GM12873 (cell line): ENCODE results near the gene ZCCHC3.

Source experiments
- TF ChIP-seq, protein P1 (sequence below): IDR thresholded peaks from 2 replicates; pipeline ENCODE4 v1.5.1; 2012; ENCODE audit warnings: low read depth, mild to moderate bottlenecking, moderate library complexity, low read length, control low read depth; ENCODE audit not compliant: insufficient read depth; ENCODE audit errors: missing control alignments

ZCCHC3 gene

GRCh38 chr20:263701-264100 lies 33.7 kb upstream of the ZCCHC3 start:
- TF ChIP-seq, protein P1, sequence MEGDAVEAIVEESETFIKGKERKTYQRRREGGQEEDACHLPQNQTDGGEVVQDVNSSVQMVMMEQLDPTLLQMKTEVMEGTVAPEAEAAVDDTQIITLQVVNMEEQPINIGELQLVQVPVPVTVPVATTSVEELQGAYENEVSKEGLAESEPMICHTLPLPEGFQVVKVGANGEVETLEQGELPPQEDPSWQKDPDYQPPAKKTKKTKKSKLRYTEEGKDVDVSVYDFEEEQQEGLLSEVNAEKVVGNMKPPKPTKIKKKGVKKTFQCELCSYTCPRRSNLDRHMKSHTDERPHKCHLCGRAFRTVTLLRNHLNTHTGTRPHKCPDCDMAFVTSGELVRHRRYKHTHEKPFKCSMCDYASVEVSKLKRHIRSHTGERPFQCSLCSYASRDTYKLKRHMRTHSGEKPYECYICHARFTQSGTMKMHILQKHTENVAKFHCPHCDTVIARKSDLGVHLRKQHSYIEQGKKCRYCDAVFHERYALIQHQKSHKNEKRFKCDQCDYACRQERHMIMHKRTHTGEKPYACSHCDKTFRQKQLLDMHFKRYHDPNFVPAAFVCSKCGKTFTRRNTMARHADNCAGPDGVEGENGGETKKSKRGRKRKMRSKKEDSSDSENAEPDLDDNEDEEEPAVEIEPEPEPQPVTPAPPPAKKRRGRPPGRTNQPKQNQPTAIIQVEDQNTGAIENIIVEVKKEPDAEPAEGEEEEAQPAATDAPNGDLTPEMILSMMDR: no peak

DNA sequence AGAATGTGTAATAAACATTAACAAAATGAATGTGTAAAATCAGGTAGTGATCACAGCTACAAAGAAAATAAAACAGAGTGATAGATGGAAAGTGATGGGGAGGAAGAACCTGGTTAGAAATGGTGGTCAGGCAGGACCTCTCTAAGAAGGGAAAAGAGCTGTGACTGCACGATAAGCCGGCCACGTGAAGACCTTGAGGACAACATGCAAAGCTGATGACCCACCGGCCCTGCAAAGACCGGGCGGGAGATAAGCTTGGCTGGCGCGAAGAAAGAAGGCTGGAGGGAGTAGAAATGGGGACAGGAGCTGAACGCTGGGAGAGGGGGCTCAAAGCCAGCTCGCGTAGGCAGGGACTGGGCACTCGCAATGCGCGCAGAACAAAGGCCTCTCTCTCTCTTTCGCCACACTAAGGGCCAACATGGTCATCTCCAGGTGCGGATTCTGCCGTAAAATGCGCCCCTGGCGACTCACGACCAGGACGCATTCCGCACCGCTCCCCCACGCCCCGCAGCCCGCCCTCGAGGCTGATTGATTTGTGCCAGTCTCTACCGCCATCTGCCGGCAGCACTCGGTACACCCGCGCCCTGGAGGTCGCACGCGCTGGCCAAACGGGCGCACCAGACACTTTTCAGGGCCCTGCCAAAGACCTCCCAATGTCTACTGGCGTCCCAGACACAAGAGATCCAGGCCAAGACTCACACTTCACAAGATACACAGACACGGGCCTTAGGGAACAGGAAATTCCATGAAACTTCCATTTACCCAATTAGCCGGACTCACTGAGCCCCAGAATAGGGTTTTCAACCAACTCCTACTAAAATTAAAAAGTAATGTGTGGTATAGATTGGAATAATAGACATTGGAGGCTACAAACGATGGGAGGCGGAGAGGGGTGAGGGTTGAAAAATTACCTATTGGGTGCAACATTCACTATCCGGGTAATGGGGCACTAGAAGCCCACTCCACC lies 30.5 kb upstream of the ZCCHC3 start:
- TF ChIP-seq, protein P1: peak; percentile 93

- TF ChIP-seq, protein P1: no peak
These were observed 26.9 kb upstream of the ZCCHC3 start for GRCh38 chr20:270517-270916.

DNA sequence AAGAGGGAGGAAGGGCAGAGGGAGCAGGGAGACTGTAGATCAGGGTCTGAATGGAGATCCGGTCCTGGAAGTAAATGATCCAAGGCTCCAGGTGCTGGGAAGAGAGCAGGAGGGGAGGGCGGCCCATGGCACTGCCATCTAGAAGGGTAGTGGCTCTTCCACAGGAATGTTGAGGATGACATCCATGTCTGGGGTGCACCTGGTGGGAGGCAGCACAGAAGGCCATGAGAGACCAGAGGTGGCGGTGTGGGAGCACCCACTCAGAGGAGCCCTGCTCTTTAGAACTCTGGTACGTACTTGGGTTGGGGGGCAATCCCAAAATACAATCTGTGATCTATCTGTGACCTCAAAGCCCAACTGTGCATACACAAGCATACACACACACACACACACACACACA lies 26.3 kb upstream of the ZCCHC3 start:
- TF ChIP-seq, protein P1: no peak

DNA sequence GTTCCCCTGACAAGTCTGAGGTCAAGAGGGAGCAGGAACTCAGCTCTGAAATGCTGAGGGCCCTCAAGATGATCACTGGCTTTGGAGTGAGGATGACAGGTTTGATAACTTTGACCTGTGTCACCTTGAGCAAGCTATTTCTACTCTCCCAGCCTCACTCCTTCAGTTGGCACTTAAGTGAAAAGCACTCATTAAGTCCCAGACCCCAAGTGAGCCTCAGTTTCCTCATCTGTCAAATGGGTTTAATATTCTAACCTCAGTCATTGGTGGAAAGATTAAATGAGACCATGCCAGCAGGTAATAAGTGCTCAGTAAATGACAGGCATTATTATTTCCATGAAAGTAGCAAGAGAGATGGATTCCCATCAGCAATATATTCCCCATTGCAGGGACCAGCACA lies 25.8 kb upstream of the ZCCHC3 start:
- TF ChIP-seq, protein P1: no peak

DNA sequence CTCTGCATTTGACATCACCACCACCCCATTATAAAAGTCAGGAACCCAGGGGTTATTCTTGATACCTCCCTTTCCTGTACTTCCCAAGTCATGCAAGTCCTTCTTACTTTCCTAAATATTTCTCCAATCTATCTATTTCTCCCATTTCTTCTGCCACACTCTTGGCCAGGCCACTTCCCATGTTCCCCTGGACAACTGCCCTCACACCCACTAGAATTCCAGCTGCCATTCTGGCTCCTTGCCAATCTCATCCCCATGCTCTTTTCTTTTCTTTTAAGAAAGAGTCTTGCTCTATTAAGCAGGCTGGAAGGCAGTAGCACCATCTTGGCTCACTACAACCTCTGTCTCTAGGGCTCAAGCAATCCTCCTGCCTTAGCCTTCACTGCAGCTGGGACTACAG lies 24.7 kb upstream of the ZCCHC3 start:
- TF ChIP-seq, protein P1: no peak

DNA sequence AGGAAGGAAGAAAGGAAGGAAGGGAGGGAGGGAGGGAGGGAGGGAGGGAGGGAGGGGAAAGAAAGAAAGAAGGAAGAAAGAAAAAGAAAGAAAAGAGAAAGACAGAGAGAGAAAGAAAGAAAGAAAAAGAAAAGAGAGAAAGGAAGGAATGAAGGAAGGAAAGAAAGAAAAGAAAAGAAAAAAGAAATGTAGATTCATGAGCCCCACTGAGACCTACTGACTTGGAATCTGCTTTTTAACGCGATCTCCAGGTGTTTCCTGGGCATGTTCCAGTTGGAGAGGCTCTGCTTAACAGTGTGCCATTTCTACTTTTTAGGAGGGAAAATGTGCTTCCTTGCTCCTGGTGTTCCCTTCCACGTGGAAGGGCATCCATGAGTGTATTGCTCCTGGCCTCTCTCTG lies 23.5 kb upstream of the ZCCHC3 start:
- TF ChIP-seq, protein P1: no peak
